ENCODE measurements around the gene L2HGDH. TPM values are rescaled to one million over a fixed set of nuclear protein-coding genes. Genes with fewer than 3 reads are reported as not detected.
A peak's percentile ranks its signal among the peaks of the same experiment; 100 is the strongest.

The L2HGDH gene
- total RNA-seq, 1 experiment from 2014 or later: 18.6 TPM

- 0 out of 2 replicates have a peak, but pooled peaks cover under 1% of the 10 kb centered on the region for H4K20me1 ChIP-seq (ENCODE audit: insufficient read depth)
- H3F3A ChIP-seq (ENCODE audit: insufficient read depth, low read depth): peaks cover 5% of the 10 kb centered on the region; the same call in 1 of the 2 replicates
- H3K9me2 ChIP-seq (ENCODE audit: insufficient read depth): no peaks in the 10 kb centered on the region; the same call in 1 of the 2 replicates
- no peaks in the 10 kb centered on the region for H3K36me3 ChIP-seq (ENCODE audit: low read depth)
- POLR2A ChIA-PET (ENCODE audit: unreplicated experiment): interaction anchor here (0.5 to 0.9 kb wide), 3 partner anchors 460 to 1482 kb away, joined by 3 to 19 read pairs (median 6); partner anchors contain the start of gene NEMF
- peak overlapping the region; percentile 88 for H3K27ac ChIP-seq
- no peaks in the 10 kb centered on the region for H3K27me3 ChIP-seq (ENCODE audit: insufficient read depth, low read depth)
- peak in 1 of 2 experiments; percentile 43 for DNase-seq
- peak overlapping the region; percentile 85 for H3K4me3 ChIP-seq
- CTCF ChIA-PET: interaction anchor here (0.6 kb wide), 3 partner anchors 92 to 928 kb away, joined by 3 to 4 read pairs (median 4); no protein-coding TSS in a partner anchor
- H3K9me3 ChIP-seq (ENCODE audit: insufficient read depth, low read depth): no peaks in the 10 kb centered on the region; the same call in 1 of the 2 replicates
- H2AFZ ChIP-seq: peak overlapping the region; percentile 66
- no TSS peak for BruUV-seq (replicated peaks)
- intact Hi-C loops (cut with micrococcal nuclease; ENCODE audit: unreplicated experiment): loop anchor here (1.0 to 5.0 kb wide), 2 partner anchors 220 to 460 kb away; partner anchors contain the start of genes MAP4K5 and NEMF
- peaks cover 49% of the 10 kb centered on the region for H3K79me2 ChIP-seq (ENCODE audit: low read depth)
- H3K4me1 ChIP-seq (replicated peaks; ENCODE audit: insufficient read depth): peaks cover 18% of the 10 kb centered on the region
- H3K4me2 ChIP-seq: peak overlapping the region; percentile 97
- TF ChIP-seq CTCF (conservative IDR thresholded peaks at IDR 0.05) (no peak), EZH2 (IDR thresholded peaks at IDR 0.05; ENCODE audit: low read depth) (no peak)
Observed at GRCh38 chr14:50312734-50313054, 665 bp upstream of the L2HGDH start.

- Histone ChIP-seq H3K79me2 (ENCODE audit: low read depth) (peaks cover 54% of the 10 kb centered on the region), H3F3A (ENCODE audit: insufficient read depth, low read depth) (peaks cover 5% of the 10 kb centered on the region; the same call in 1 of the 2 replicates), H3K4me3 (peak overlapping the region; percentile 85), H3K36me3 (ENCODE audit: low read depth) (no peaks in the 10 kb centered on the region), H3K9me2 (ENCODE audit: insufficient read depth) (no peaks in the 10 kb centered on the region; the same call in 1 of the 2 replicates), H3K4me2 (peak overlapping the region; percentile 97), H3K27me3 (ENCODE audit: insufficient read depth, low read depth) (no peaks in the 10 kb centered on the region), H4K20me1 (ENCODE audit: insufficient read depth) (no peaks in the 10 kb centered on the region), H3K9me3 (ENCODE audit: insufficient read depth, low read depth) (no peaks in the 10 kb centered on the region; the same call in 1 of the 2 replicates), H2AFZ (peak overlapping the region; percentile 99), H3K27ac (peak overlapping the region; percentile 33; the same call in 1 of the 2 replicates), H3K4me1 (replicated peaks; ENCODE audit: insufficient read depth) (peaks cover 18% of the 10 kb centered on the region)
- ChIA-PET POLR2A (ENCODE audit: unreplicated experiment) (interaction anchor here (0.5 to 0.6 kb wide), 2 partner anchors 85 to 140 kb away, joined by 4 to 5 read pairs; partner anchors contain the start of gene CDKL1), CTCF (interaction anchor here (0.5 to 1.0 kb wide), 3 partner anchors 10 to 416 kb away, joined by 3 to 5 read pairs (median 3); no protein-coding TSS in a partner anchor)
- BruUV-seq (replicated peaks): TSS peak; percentile 50
- peak; percentile 64; the same call in 1 of the 2 replicates for TF ChIP-seq CTCF (conservative IDR thresholded peaks at IDR 0.05)
- no peak for TF ChIP-seq EZH2 (IDR thresholded peaks at IDR 0.05; ENCODE audit: low read depth)
- no peak for DNase-seq
- intact Hi-C loops (cut with micrococcal nuclease; ENCODE audit: unreplicated experiment): loop anchor here (5.0 kb wide), 1 partner anchor 459 kb away; the partner anchor contains the start of gene NEMF
Observed at GRCh38 chr14:50311337-50311971, 575 bp downstream of the L2HGDH start.

- no peak overlapping the region for H2AFZ ChIP-seq
- DNase-seq: no peak
- POLR2A ChIA-PET (ENCODE audit: unreplicated experiment): no interaction called here
- H3K27me3 ChIP-seq (ENCODE audit: insufficient read depth, low read depth): no peaks in the 10 kb centered on the region
- no peak overlapping the region for H3K27ac ChIP-seq
- no peaks in the 10 kb centered on the region; the same call in 1 of the 2 replicates for H3K9me3 ChIP-seq (ENCODE audit: insufficient read depth, low read depth)
- no TSS peak for BruUV-seq (replicated peaks)
- intact Hi-C loops (cut with micrococcal nuclease; ENCODE audit: unreplicated experiment): loop anchor here (5.0 kb wide), 1 partner anchor 458 kb away; the partner anchor contains the start of gene NEMF
- peak overlapping the region; percentile 97; the same call in 1 of the 2 replicates for H3K4me2 ChIP-seq
- no peaks in the 10 kb centered on the region for H4K20me1 ChIP-seq (ENCODE audit: insufficient read depth)
- no peaks in the 10 kb centered on the region; the same call in 1 of the 2 replicates for H3K9me2 ChIP-seq (ENCODE audit: insufficient read depth)
- no peaks in the 10 kb centered on the region for H3K36me3 ChIP-seq (ENCODE audit: low read depth)
- H3K79me2 ChIP-seq (ENCODE audit: low read depth): peaks cover 57% of the 10 kb centered on the region
- peak overlapping the region; percentile 85; the same call in 1 of the 2 replicates for H3K4me3 ChIP-seq
- H3K4me1 ChIP-seq (replicated peaks; ENCODE audit: insufficient read depth): peaks cover 18% of the 10 kb centered on the region
- no peak for TF ChIP-seq CTCF (conservative IDR thresholded peaks at IDR 0.05)
- H3F3A ChIP-seq (ENCODE audit: insufficient read depth, low read depth): peaks cover 5% of the 10 kb centered on the region; the same call in 1 of the 2 replicates
- CTCF ChIA-PET: interaction anchor here (0.6 to 1.0 kb wide), 5 partner anchors 11 to 680 kb away, joined by 3 to 14 read pairs (median 5); no protein-coding TSS in a partner anchor
Observed at GRCh38 chr14:50310445-50310844, 1.6 kb downstream of the L2HGDH start.

Data from PC-9 (cell line).